Measurements from ENCODE around the gene IFNA17. TPM values are rescaled to one million over a fixed set of nuclear protein-coding genes. Genes with fewer than 3 reads are reported as not detected.
"Not testable (repeated sequence)": the region's sequence is repeated elsewhere in the genome, so short reads cannot be mapped to it uniquely, and the experiment has no call there.

Gene IFNA17
- total RNA-seq, 1 experiment from 2014 or later = not detected

GRCh38 chr9:21182810-21183736 is 44.9 kb downstream of the IFNA17 start:
- H3K23me2 ChIP-seq (ENCODE audit: insufficient read length, low read depth, low read length, poor library complexity, severe bottlenecking); H3K27me3 Mint-ChIP-seq (ENCODE audit: low read depth); H3K9me3 ChIP-seq (ENCODE audit: control insufficient read depth, low read depth, low read length); H3K4me2 ChIP-seq (ENCODE audit: insufficient read depth, insufficient read length, low read length); H3K4me3 Mint-ChIP-seq; H4K20me1 ChIP-seq (ENCODE audit: control insufficient read depth, insufficient read depth, insufficient read length); H3K18ac ChIP-seq (ENCODE audit: insufficient read length, low read depth, low read length); H3K4me1 Mint-ChIP-seq; H2BK15ac ChIP-seq (ENCODE audit: low read depth, low read length); H3K14ac ChIP-seq (ENCODE audit: insufficient read depth, low read length); H3K36me3 Mint-ChIP-seq (ENCODE audit: insufficient read depth in 1 of 3, low read depth in 3 of 3); H4K5ac ChIP-seq (ENCODE audit: insufficient read length, low read depth, low read length); H3K9me3 Mint-ChIP-seq; H3K79me2 ChIP-seq (ENCODE audit: insufficient read depth, low read length); H2BK20ac ChIP-seq (ENCODE audit: low read depth, low read length, poor library complexity, severe bottlenecking); H2BK5ac ChIP-seq (ENCODE audit: insufficient read length, low read length); H2AK5ac ChIP-seq (ENCODE audit: insufficient read length, low read length); H3T11ph ChIP-seq (ENCODE audit: low read length); H2AFZ ChIP-seq (ENCODE audit: low read length); H3K56ac ChIP-seq (ENCODE audit: insufficient read length, low read depth, low read length); H3K27me3 ChIP-seq (ENCODE audit: insufficient read depth, low read length); H2BK12ac ChIP-seq (ENCODE audit: insufficient read length, low read depth, low read length); H3K23ac ChIP-seq (ENCODE audit: insufficient read length, low read depth, low read length); H3K9ac ChIP-seq (ENCODE audit: extremely low read depth, insufficient read length, low read length); H3K27ac ChIP-seq (ENCODE audit: insufficient read length, low read depth, low read length); H3K79me1 ChIP-seq (ENCODE audit: insufficient read depth, low read depth, low read length, poor library complexity, severe bottlenecking); H3K27ac Mint-ChIP-seq; H4K8ac ChIP-seq (replicated peaks; ENCODE audit: insufficient read length, low read depth, low read length); H2BK120ac ChIP-seq (ENCODE audit: low read depth, low read length, poor library complexity, severe bottlenecking); H3K4ac ChIP-seq (ENCODE audit: low read depth, low read length); H3K4me1 ChIP-seq (ENCODE audit: insufficient read depth, low read length); H4K91ac ChIP-seq (ENCODE audit: insufficient read length, low read depth, low read length): not testable (repeated sequence)
- peak; percentile 43 for DNase-seq
- WGBS (ENCODE audit: extremely low coverage, insufficient read length, low lambda C conversion rate) = no CpG with 5 or more reads among the region's 4 CpGs
- peak; percentile 78 for TF ChIP-seq CTCF (conservative IDR thresholded peaks at IDR 0.05)

Other genes starting within 250 kb of the IFNA17 start
- gene HACD4, start 196.6 kb downstream of the IFNA17 start, total RNA-seq (2021) = 0.59 and 0.63 TPM in 2 replicates
- not detected in 2 replicates for gene IFNB1, start 150.3 kb downstream of the IFNA17 start, total RNA-seq (2021)
- not detected in 2 replicates for gene IFNW1, start 86.4 kb downstream of the IFNA17 start, total RNA-seq (2021)
- not detected in 2 replicates for gene IFNA21, start 61.6 kb downstream of the IFNA17 start, total RNA-seq (2021)
- gene IFNA4, start 40.6 kb downstream of the IFNA17 start, total RNA-seq (2021) = not detected in 2 replicates
- not detected in 2 replicates for gene IFNA7, start 26.0 kb downstream of the IFNA17 start, total RNA-seq (2021)
- gene IFNA10, start 21.1 kb downstream of the IFNA17 start, total RNA-seq (2021) = not detected in 2 replicates
- gene IFNA16, start 10.9 kb downstream of the IFNA17 start, total RNA-seq (2021) = not detected in 2 replicates
- gene IFNA14, start 11.8 kb upstream of the IFNA17 start, total RNA-seq (2021) = not detected in 2 replicates
- gene IFNA5, start 77.1 kb upstream of the IFNA17 start, total RNA-seq (2021) = not detected in 2 replicates
- gene KLHL9, start 107.2 kb upstream of the IFNA17 start, total RNA-seq (2021) = 17.4 and 18.2 TPM in 2 replicates
- gene IFNA6, start 122.7 kb upstream of the IFNA17 start, total RNA-seq (2021) = not detected in 2 replicates
- gene IFNA13, start 139.8 kb upstream of the IFNA17 start, total RNA-seq (2021) = not detected in 2 replicates
- gene IFNA2, start 157.2 kb upstream of the IFNA17 start, total RNA-seq (2021) = not detected in 2 replicates
- gene IFNA8, start 180.9 kb upstream of the IFNA17 start, total RNA-seq (2021) = not detected in 2 replicates
- gene IFNA1, start 212.2 kb upstream of the IFNA17 start, total RNA-seq (2021) = not detected in 2 replicates